OCI-LY3 (cell line): ENCODE results near the gene PCBP3.
"Not testable (repeated sequence)": the region's sequence is repeated elsewhere in the genome, so short reads cannot be mapped to it uniquely, and the experiment has no call there.

Experiments
- H2AFZ ChIP-seq: fragments of 200-600, 300-600 bp; shearing (Covaris generic); 2 replicates; pipeline ENCODE4 v1.6.0; 2014; ENCODE audit warnings: antibody characterized with exemption, low read depth, low read length
- H3K27ac ChIP-seq: fragments of 200-600, 300-600 bp; sonication (generic); 2 replicates; pipeline ENCODE4 v1.5.1; 2014; ENCODE audit warnings: mild to moderate bottlenecking, low read length, moderate library complexity, mixed read lengths
- H3K27me3 ChIP-seq: fragments of 200-600, 300-600 bp; sonication (generic); 2 replicates; pipeline ENCODE4 v1.6.1; 2014; ENCODE audit warnings: low read depth, low read length, mixed read lengths
- H3K36me3 ChIP-seq: fragments of 200-600, 300-600 bp; sonication (generic); replicated peaks from 2 replicates; pipeline ENCODE3; 2014; ENCODE audit warnings: low read depth, low read length, mixed read lengths
- H3K4me1 ChIP-seq: fragments of 300-600, 200-600 bp; sonication (generic); 2 replicates; pipeline ENCODE4 v1.6.1; 2014; ENCODE audit warnings: low read length, mixed read lengths
- H3K4me2 ChIP-seq: fragments of 200-600, 300-600 bp; sonication (generic); 2 replicates; pipeline ENCODE4 v1.6.1; 2014; ENCODE audit warnings: low read length, mixed read lengths
- H3K4me3 ChIP-seq: fragments of 300-600, 200-600 bp; sonication (generic); 2 replicates; pipeline ENCODE4 v1.5.1; 2014; ENCODE audit warnings: antibody characterized with exemption, mild to moderate bottlenecking, low read length, moderate library complexity
- H3K79me2 ChIP-seq: fragments of 300-600, 200-600 bp; shearing (Covaris generic); 2 replicates; pipeline ENCODE4 v1.6.1; 2014; ENCODE audit warnings: mild to moderate bottlenecking, low read length, mixed read lengths
- H3K9ac ChIP-seq: fragments of 300-600, 200-600 bp; shearing (Covaris generic); 2 replicates; pipeline ENCODE4 v1.6.0; 2014; ENCODE audit warnings: mild to moderate bottlenecking, low read length, moderate library complexity
- H3K9me3 ChIP-seq: fragments of 200-600, 300-600 bp; shearing (Covaris generic); 2 replicates; pipeline ENCODE4 v1.6.1; 2014; ENCODE audit warnings: low read length, mixed read lengths; ENCODE audit not compliant: insufficient read depth
- H4K20me1 ChIP-seq: fragments of 200-600, 300-600 bp; sonication (generic); 2 replicates; pipeline ENCODE4 v1.6.1; 2016; ENCODE audit warnings: low read length, mixed read lengths; ENCODE audit not compliant: insufficient read depth
- EZH2phosphoT487 ChIP-seq: fragments of 200-600 bp; shearing (Covaris generic); IDR thresholded peaks from 2 replicates; pipeline ENCODE4 v1.6.1; 2018; ENCODE audit warnings: antibody characterized with exemption, mixed run types, low read depth
- TF ChIP-seq, protein P1 (sequence below): fragments of 200-600, 300-600 bp; sonication (generic); IDR thresholded peaks from 2 replicates; pipeline ENCODE4 v1.5.1; 2014; ENCODE audit warnings: antibody characterized with exemption, low read length, low read depth

PCBP3 gene

DNA sequence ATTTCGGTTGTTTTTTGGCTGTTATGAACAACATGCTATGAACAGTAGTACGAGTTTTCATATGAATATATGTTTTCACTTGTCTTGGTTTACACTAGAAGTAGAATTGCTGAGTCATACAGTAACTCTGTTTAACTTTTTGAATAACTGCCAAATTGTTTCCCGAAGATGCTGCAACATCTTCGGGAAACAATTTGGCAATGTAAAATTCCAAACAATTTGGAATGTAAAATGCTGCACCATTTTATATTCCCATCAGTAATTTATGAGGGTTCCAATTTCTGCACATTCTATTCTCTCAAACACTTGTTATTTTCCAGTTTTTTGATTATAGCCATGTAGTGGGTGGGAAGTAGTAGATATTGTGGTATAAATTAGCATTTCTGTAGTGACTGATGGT is 11.6 kb downstream of the PCBP3 start:
- no peak overlapping the region for H3K4me3 ChIP-seq
- no peaks in the 10 kb centered on the region for H3K36me3 ChIP-seq
- no peak overlapping the region for H2AFZ ChIP-seq
- H4K20me1 ChIP-seq, result no peaks in the 10 kb centered on the region
- no peaks in the 10 kb centered on the region for H3K27me3 ChIP-seq
- no peak overlapping the region for H3K9ac ChIP-seq
- no peak overlapping the region for H3K4me2 ChIP-seq
- no peaks in the 10 kb centered on the region for H3K4me1 ChIP-seq
- H3K9me3 ChIP-seq, result no peaks in the 10 kb centered on the region
- TF ChIP-seq, protein P1, sequence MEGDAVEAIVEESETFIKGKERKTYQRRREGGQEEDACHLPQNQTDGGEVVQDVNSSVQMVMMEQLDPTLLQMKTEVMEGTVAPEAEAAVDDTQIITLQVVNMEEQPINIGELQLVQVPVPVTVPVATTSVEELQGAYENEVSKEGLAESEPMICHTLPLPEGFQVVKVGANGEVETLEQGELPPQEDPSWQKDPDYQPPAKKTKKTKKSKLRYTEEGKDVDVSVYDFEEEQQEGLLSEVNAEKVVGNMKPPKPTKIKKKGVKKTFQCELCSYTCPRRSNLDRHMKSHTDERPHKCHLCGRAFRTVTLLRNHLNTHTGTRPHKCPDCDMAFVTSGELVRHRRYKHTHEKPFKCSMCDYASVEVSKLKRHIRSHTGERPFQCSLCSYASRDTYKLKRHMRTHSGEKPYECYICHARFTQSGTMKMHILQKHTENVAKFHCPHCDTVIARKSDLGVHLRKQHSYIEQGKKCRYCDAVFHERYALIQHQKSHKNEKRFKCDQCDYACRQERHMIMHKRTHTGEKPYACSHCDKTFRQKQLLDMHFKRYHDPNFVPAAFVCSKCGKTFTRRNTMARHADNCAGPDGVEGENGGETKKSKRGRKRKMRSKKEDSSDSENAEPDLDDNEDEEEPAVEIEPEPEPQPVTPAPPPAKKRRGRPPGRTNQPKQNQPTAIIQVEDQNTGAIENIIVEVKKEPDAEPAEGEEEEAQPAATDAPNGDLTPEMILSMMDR, result no peak
- TF ChIP-seq EZH2phosphoT487, result no peak
- no peaks in the 10 kb centered on the region for H3K79me2 ChIP-seq
- H3K27ac ChIP-seq, result no peak overlapping the region

DNA sequence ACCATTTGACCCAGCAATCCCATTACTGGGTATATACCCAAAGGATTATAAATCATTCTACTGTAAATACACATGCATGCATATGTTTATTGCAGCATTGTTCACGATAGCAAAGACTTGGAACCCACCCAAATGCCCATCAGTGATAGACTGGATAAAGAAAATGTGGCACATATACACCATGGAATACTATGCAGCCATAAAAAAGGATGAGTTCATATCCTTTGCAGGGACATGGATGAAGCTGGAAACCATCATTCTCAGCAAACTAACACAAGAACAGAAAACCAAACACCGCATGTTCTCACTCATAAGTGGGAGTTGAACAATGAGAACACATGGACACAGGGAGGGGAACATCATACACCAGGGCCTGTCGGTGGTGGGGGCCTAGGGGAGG is 12.6 kb downstream of the PCBP3 start:
- not testable (repeated sequence) for H3K9ac ChIP-seq, H3K27me3 ChIP-seq, H3K9me3 ChIP-seq, H3K79me2 ChIP-seq, H3K27ac ChIP-seq, H3K4me1 ChIP-seq, H2AFZ ChIP-seq, H3K36me3 ChIP-seq, H3K4me3 ChIP-seq, H3K4me2 ChIP-seq, H4K20me1 ChIP-seq

DNA sequence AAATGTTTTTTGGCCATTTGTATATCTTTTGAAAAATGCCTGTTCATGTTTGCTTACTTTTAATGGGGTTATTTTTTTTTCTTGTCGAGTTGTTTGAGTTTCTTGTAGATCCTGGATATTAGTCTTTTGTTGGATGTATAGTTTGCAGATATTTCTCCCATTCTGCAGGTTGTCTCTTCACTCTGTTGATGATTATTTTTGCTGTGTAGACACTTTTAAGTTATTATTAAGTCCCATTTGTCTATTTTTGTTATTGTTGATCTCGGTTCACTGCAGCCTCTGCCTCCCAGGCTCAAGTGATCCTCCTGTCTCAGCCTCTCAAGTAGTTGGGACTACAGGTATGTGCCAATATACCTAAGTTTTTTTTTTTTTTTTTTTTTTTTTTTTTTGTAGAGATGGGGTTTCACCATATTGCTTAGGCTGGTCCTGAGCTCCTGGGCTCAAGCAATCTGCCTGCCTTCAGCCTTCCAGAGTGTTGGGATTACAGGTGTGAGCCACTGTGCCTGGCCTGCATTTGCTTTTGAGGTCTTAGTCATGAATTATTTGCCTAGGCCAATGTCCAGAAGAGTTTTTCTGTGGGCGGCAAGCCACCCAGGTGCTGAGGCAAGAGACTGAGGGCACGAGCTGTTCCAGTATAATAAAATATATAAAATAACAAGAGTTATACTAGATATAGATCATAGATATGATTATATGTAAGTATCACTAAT is 18.5 kb downstream of the PCBP3 start:
- H3K27me3 ChIP-seq, H3K4me2 ChIP-seq, H3K4me1 ChIP-seq, H3K27ac ChIP-seq, H2AFZ ChIP-seq, H4K20me1 ChIP-seq, H3K9me3 ChIP-seq, H3K36me3 ChIP-seq, H3K9ac ChIP-seq, H3K79me2 ChIP-seq, H3K4me3 ChIP-seq: not testable (repeated sequence)

- H3K79me2 ChIP-seq, H2AFZ ChIP-seq, H3K27ac ChIP-seq: not testable (repeated sequence)
Measured at GRCh38 chr21:45662623-45663245, 19.2 kb downstream of the PCBP3 start.

DNA sequence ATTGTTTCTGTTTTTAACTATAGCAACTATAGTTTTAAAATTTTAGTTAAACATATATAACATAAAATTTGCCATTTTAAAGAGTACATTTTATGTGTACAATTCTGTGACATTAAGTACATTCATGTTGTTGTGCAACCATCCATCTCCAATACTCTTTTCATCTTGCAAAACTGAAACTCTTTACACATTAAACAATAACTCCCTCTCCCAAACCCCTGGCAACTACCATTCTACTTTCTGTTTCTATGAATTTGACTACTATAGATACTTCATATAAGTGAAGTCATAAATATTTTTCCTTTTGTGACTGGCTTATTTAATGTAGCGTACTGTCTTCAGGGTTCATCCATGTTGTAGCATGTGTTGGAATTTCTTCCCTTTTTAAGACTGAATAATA is 25.9 kb downstream of the PCBP3 start:
- Histone ChIP-seq H3K27me3 (no peaks in the 10 kb centered on the region), H3K9ac (no peak overlapping the region), H2AFZ (no peak overlapping the region), H3K4me2 (no peak overlapping the region), H3K4me1 (no peaks in the 10 kb centered on the region), H3K9me3 (no peaks in the 10 kb centered on the region), H3K27ac (no peak overlapping the region), H4K20me1 (no peaks in the 10 kb centered on the region), H3K4me3 (no peak overlapping the region), H3K79me2 (no peaks in the 10 kb centered on the region), H3K36me3 (no peaks in the 10 kb centered on the region)
- TF ChIP-seq, protein P1, result no peak
- no peak for TF ChIP-seq EZH2phosphoT487

More at GRCh38 chr21:45662623-45663245, 19.2 kb downstream of the PCBP3 start:
- not testable (repeated sequence) for H3K4me2 ChIP-seq, H3K4me1 ChIP-seq, H3K27me3 ChIP-seq, H3K36me3 ChIP-seq, H3K4me3 ChIP-seq, H3K9me3 ChIP-seq, H4K20me1 ChIP-seq, H3K9ac ChIP-seq
